GDM1 (cell line): ENCODE measurements around the gene FNDC7.
"Not testable (repeated sequence)": the region's sequence is repeated elsewhere in the genome, so short reads cannot be mapped to it uniquely, and the experiment has no call there.

Experiments used
- DNase-seq: peaks from one replicate; lab custom pipeline; 2025; lab: John Stamatoyannopoulos, UW

The FNDC7 gene

GRCh38 chr1:108712606-108713150, at the start of gene FNDC7:
FNDC7 (plus strand) TSS chr1:108712908; CDS start chr1:108712934, 26 bp downstream.
- DNase-seq, result no peak

- DNase-seq, result no peak
Observed at GRCh38 chr1:108663074-108663473, 49.6 kb upstream of the FNDC7 start.

GRCh38 chr1:108664481-108664880, 48.2 kb upstream of the FNDC7 start:
- no peak for DNase-seq

- DNase-seq, result no peak
Observed at GRCh38 chr1:108665067-108665466, 47.6 kb upstream of the FNDC7 start.

- DNase-seq, result no peak
Observed at GRCh38 chr1:108665771-108666170, 46.9 kb upstream of the FNDC7 start.

- DNase-seq, result not testable (repeated sequence)
Observed at GRCh38 chr1:108667422-108667821, 45.3 kb upstream of the FNDC7 start.

GRCh38 chr1:108668777-108669176, 43.9 kb upstream of the FNDC7 start:
- DNase-seq, result no peak

GRCh38 chr1:108669679-108670078, 43.0 kb upstream of the FNDC7 start:
- DNase-seq, result no peak

- no peak for DNase-seq
Observed at GRCh38 chr1:108670131-108670773, 42.5 kb upstream of the FNDC7 start.

- DNase-seq, result no peak
Observed at GRCh38 chr1:108671143-108671542, 41.6 kb upstream of the FNDC7 start.

- DNase-seq, result no peak
Observed at GRCh38 chr1:108678706-108679105, 34.0 kb upstream of the FNDC7 start.

- no peak for DNase-seq
Observed at GRCh38 chr1:108679586-108680213, 33.0 kb upstream of the FNDC7 start.

GRCh38 chr1:108681701-108682100, 31.0 kb upstream of the FNDC7 start:
- not testable (repeated sequence) for DNase-seq

GRCh38 chr1:108685529-108685928, 27.2 kb upstream of the FNDC7 start:
- no peak for DNase-seq

- no peak for DNase-seq
Observed at GRCh38 chr1:108686614-108687313, 25.9 kb upstream of the FNDC7 start.

GRCh38 chr1:108691128-108691941, 21.4 kb upstream of the FNDC7 start:
- no peak for DNase-seq

GRCh38 chr1:108691942-108692723, 20.6 kb upstream of the FNDC7 start, which contains the start of gene PRPF38B:
PRPF38B (plus strand) TSS chr1:108692310; CDS start chr1:108692592, 282 bp downstream.
- DNase-seq, result peak; percentile 91

- DNase-seq, result no peak
Observed at GRCh38 chr1:108692724-108693655, 19.7 kb upstream of the FNDC7 start.

- DNase-seq, result peak; percentile 2
Observed at GRCh38 chr1:108695535-108695934, 17.2 kb upstream of the FNDC7 start.
